HEK293T (cell line): ENCODE results near the gene MTA1.

Experiments used
- BHLHE40 ChIP-seq: fragments of 450-650 bp; IDR thresholded peaks from 2 replicates; pipeline ENCODE4 v1.6.1; 2016; ENCODE audit warnings: mild to moderate bottlenecking, moderate library complexity, borderline replicate concordance
- ELF4 ChIP-seq: fragments of 450-650 bp; IDR thresholded peaks from 2 replicates; pipeline ENCODE4 v1.6.1; 2017; ENCODE audit warnings: antibody characterized with exemption
- FOXM1 ChIP-seq: fragments of 450-650 bp; IDR thresholded peaks from 2 replicates; pipeline ENCODE4 v1.6.1; 2017; ENCODE audit warnings: mild to moderate bottlenecking, borderline replicate concordance
- NFRKB ChIP-seq: fragments of 450-650 bp; IDR thresholded peaks from 2 replicates; pipeline ENCODE4 v1.6.1; 2016; ENCODE audit warnings: mild to moderate bottlenecking, moderate library complexity
- SP1 ChIP-seq: fragments of 450-650 bp; IDR thresholded peaks from 2 replicates; pipeline ENCODE4 v1.6.1; 2017
- TARDBP ChIP-seq: fragments of 450-650 bp; IDR thresholded peaks from 2 replicates; pipeline ENCODE4 v1.6.1; 2016

GRCh38 chr14:105413544-105413886 is 6.1 kb upstream of the MTA1 start:
- TF ChIP-seq NFRKB (no peak), SP1 (no peak), ELF4 (no peak), BHLHE40 (no peak), TARDBP (no peak), FOXM1 (no peak)
